Spleen (tissue), 7 donors: ENCODE results near the gene RIPOR3.

Experiments used
- POLR2A ChIP-seq, 3 donors: fragments of 450-650 bp; IDR thresholded peaks; one replicate each; pipeline ENCODE4 v1.5.1; 2017; ENCODE audit warnings: antibody characterized with exemption in 3 of 3, mild to moderate bottlenecking in 1 of 3
- TF ChIP-seq, protein P1 (sequence below), 11 experiments: fragments of 200-600 bp in 7 of 11; fragments of 450-650 bp in 4 of 11; sonication (generic) in 4 of 11; IDR thresholded peaks in 8 of 11; conservative IDR thresholded peaks in 3 of 11; 1 replicate in 7 of 11; 2 replicates in 4 of 11; pipeline versions ENCODE4 v1.4.0 to v1.8.0; 2016 to 2021; ENCODE audit warnings: antibody characterized with exemption in 11 of 11, inconsistent platforms in 4 of 11, mild to moderate bottlenecking in 1 of 11
- donor health status: DM: no; HTN: no; CAD: no; lungs with moderate emphysema.
- donor health status: DM: no; HTN: no; CAD: no.
- donor health status: DM: no; HTN: no; CAD: no.

DNA sequence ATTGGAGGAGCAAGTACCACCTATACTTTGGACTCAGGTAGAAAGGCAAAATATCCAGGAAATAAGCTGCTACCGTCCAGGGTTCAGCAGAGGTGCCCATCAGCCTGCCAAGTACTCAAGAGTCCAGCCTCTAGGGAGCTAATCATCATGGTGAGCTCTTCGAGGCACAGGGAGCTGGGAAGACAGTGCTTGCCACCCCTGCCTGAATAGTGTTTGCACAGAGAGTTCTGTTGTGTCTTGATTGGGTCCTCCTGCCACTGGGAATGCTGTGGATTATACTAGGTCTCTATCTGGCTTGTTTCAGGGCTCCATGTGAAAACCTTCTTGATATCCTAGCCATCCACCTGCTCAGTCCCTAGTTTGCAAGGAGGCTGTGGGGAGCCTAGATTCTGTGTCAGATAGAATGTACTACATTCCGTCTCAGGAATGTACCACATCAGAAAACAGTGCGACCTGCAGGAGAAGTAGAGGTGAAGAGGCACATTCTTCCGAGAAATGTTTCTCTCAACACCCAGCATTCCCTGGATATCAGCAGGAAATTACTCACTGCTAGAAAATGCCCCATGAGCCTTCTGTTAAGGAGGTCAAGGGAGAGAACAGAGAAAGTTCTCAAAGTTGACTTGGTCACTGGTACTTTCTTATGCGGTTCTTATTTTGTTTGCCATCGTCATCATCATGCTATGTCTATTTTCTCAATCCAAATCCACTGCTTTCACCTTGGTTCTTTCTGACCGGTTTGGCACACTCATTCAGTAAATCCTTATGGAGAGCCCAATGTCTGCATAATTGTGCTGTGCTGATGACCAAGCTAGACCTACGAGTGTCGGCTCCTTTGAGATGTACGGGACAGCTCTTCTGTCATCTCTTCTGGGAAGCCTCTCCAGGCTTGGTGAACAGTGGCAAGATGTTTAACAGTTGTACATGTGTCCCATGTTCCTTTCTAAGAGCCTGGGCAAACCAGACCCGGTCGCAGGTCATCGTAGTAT is 150.4 kb downstream of the RIPOR3 start:
- TF ChIP-seq POLR2A (IDR thresholded peaks at IDR 0.05) = no peak
- TF ChIP-seq, protein P1, sequence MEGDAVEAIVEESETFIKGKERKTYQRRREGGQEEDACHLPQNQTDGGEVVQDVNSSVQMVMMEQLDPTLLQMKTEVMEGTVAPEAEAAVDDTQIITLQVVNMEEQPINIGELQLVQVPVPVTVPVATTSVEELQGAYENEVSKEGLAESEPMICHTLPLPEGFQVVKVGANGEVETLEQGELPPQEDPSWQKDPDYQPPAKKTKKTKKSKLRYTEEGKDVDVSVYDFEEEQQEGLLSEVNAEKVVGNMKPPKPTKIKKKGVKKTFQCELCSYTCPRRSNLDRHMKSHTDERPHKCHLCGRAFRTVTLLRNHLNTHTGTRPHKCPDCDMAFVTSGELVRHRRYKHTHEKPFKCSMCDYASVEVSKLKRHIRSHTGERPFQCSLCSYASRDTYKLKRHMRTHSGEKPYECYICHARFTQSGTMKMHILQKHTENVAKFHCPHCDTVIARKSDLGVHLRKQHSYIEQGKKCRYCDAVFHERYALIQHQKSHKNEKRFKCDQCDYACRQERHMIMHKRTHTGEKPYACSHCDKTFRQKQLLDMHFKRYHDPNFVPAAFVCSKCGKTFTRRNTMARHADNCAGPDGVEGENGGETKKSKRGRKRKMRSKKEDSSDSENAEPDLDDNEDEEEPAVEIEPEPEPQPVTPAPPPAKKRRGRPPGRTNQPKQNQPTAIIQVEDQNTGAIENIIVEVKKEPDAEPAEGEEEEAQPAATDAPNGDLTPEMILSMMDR (IDR thresholded peaks at IDR 0.05 in 8 of 11, conservative IDR thresholded peaks at IDR 0.05 in 3 of 11) = no peak
